Activated CD4-positive, alpha-beta T cell treated with anti-CD3 and anti-CD28 coated beads for 24 hours (primary cell): ENCODE measurements around the gene HTR3B.
"Not testable (repeated sequence)": the region's sequence is repeated elsewhere in the genome, so short reads cannot be mapped to it uniquely, and the experiment has no call there.

Experiments used
- DNase-seq, 2 donors: peaks; one replicate each; pipeline ENCODE4 v3.0.0-alpha.2; 2020; ENCODE audit warnings: low read depth in 2 of 2

The HTR3B gene

DNA sequence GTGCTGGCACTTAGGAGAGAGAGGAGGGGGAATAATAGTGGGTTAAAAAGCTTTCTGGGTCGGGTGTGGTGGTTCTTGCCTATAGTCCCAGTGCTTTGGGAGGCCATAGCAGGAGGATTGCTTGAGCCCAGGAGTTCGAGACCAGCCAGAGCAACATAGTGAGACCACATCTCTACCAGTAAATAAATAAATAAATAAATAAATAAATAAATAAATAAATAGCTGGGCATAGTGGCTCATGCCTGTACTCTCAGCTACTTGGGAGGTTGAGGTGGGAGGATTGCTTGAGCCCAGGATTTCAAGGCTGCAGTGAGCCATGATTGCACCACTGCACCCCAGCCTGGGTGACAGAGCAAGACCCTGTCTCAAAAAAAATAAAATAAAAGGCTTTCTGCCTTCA, 41.6 kb downstream of the HTR3B start:
- not testable (repeated sequence) for DNase-seq

DNA sequence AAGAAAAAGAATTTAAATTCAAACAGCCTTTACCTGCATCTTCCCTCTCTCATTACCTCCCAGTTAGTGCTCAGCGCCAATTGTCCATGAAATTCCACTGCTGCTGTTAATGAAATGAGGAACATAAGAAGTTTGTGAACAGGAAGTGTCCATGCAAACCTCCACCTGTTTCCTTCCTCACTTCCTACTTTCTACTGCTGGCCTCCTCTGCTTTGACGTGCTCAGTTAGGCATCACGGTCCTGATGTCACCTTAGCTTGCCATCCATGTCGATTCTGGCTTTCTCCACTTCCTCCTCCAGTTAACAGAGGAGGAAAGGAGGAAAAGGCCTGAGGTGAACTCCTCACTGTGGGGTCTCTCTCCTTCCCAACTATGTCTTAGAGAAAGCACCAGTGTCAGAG, 43.4 kb downstream of the HTR3B start:
- no peak for DNase-seq

DNA sequence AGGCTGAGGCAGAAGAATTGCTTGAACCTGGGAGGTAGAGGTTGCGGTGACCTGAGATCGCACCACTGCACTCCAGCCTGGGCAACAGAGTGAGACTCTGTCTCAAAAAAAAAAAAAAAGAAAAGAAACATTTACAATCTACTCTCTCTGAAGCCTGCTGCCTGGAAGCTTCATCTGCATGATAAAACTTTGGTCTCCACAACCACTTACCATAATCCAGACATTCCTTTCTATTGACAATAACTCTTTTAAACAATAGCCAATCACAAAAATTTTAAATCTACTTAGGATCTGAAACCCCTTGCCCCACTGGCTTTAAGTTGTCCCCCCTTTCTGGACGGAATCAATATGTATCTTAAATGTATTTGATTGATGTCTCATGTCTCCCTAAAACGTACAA, 45.3 kb downstream of the HTR3B start:
- DNase-seq = no peak

DNA sequence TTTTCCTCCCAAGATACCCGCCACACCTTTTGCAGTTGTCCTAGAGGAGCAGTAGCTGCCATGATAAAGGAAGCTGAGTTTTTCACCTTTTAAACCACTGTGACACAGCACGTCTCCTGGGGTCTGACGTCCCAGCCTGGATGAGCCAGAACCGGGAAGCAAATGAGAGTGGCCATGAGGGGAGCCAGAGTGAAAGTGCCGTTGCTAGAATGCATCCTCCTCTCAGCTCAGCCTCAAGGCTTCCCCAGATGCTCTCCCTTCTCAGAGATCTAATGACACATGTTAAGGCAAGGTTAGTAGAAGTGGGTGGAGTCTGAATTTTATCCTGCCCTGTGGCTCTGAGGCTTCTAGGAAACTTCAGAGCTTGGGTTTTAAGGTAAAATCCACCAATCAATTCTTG, 46.9 kb downstream of the HTR3B start:
- no peak for DNase-seq

DNA sequence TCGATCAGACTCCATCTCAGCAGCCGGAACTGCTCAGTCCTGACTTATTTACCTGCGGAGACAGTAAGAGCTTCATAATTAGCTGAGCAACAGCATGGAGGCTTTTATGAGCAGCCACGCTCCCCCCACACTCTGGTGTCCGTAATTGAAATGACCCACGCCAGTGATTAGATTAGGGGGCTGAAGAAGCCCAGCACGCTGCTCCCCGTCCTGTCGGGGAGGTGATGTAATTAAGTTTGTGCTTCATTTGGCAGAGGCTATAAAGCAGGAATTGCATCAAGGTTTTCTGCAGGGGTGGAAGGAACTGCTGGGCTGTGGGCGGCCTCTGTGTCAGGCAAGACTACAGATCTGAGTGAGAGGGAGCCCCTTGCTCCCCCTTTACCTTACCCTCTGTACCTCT, 47.5 kb downstream of the HTR3B start:
- DNase-seq = no peak

DNA sequence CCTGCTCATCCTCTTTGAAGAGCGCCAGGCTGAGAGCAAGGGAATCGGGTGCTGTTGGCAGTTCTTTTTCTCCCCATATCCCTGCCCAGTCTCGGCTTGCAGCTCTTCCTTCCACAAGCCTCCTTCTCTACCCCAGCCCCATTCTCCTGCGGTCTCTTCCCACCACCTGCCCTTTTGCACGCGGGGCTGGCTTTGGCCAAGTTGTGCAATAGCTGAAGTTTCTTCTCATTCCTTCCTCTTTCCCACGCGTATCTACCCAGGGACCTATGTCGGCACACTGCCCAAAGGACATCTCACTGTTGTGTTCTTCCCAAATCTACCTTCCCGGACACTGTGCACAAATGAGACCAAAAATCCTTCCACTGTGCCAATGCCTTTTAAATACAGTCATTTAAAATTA, 48.0 kb downstream of the HTR3B start:
- no peak for DNase-seq

DNA sequence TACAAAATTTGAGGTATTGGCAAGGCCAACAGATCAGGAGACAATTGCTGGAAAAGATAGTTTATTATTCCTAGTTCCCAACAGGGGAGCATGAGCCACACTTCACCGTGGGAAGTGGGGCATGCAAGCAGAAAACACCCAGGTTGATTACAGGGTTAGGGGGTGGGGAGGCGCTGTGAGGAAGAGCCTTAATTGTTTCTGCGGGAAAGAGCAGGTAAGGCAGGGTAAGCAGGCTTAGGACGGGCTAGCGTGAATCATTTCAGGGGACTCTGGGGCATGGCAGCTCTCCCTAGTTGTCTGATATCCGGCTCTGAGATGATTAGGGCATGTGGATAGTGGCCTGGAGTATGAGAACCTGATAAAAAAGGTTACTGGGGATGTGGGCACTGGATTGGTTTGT, 49.6 kb downstream of the HTR3B start:
- no peak for DNase-seq

DNA sequence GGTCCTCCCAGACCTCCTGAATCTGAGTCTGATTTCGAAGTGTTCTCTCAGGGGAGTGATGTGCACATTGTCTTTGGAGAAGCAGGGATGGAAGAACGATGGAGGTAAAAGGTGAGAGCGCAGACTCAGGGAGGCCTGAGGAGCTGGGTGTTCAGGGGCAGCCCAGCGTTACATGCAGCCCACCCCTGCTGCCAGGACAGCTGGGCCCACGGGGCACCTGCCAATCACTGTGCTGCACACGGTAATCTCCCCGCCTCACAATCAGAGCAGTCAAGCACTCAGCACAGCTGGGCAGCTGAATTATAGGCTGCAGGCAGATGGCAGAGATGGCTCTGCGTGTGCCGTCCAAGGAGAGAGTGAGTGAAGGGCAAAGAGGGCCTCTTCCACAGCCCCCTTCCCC, 52.4 kb downstream of the HTR3B start:
- no peak for DNase-seq

DNA sequence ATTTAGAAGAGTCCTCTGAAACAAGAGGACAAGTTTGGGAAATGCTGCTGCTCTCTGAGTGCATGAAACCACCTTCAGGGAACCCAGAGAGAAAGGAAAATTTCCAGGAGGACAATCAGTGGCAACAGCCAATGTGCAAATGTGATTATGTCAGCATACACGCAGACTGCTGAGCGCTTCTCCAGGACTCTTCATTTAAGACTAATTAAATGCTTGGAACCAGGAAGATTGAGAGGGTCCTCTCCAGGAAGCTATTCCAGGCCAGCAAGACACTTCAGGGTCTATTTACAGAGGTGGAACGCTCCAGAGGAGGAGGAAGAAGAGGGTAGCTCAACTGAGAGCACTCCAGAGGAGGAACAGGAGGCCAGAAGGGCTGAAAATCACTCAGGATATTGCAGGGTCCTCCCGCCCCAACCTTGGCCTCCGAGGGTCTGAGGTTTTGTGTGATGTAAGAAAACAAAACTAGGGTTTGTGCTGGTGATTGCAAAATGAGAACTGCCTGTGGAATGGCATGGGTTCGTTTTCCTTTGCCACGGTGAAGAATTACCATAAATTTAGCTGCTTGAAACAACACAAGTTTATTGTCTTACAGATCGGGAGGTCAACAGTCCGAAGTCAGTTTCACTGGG, 56.2 kb downstream of the HTR3B start:
- DNase-seq = no peak

DNA sequence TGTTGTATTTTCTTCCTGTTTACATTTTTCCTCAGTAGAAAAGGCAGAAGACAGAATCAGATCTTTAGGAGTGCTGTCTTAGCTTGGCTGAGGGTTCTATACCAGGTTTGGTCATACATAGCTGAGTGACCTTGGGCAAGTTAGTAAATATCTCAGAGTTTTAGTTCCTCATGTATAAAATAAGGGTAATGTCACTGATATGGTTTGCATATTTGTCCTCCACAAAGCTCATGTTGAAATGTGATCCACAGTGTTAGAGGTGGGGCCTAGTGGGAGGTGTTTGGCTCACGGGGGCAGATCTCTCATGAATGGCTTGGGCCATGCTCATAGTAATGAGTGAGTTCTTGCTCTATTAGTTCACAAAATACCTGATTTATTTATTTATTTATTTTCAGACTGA, 62.8 kb downstream of the HTR3B start:
- no peak for DNase-seq

DNA sequence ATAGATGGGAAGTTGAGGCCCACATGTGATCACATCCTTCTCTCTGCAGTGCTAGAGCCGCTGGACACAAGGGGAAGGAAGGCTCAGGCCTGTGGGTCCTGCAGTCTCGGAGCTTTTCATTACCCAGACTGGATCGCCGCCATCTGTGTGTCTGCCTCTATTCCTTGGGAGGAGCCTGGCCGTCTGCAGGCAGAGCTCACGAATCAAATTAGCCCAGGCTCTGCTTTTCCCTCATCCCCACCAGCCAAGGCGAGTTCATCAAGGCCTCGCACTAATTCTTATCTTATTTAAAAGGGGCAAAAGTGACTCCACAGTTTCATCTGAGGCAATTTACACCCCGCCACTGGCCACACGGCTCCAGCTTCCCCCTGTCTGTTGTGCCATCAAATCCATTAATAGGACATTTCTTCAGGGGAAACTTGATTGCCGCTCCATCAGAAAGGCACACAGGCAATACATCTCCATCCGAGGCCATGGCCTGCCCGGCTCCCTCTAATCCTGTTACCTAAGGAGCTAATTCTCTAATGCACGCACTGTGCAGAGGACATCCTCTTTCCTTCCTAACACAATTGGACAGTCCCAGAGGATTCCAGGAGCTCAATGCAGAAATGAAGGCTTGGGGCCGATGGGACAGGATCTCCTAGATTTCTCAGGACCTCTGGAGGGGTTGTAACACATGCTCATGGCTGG, 67.1 kb downstream of the HTR3B start:
- no peak for DNase-seq

DNA sequence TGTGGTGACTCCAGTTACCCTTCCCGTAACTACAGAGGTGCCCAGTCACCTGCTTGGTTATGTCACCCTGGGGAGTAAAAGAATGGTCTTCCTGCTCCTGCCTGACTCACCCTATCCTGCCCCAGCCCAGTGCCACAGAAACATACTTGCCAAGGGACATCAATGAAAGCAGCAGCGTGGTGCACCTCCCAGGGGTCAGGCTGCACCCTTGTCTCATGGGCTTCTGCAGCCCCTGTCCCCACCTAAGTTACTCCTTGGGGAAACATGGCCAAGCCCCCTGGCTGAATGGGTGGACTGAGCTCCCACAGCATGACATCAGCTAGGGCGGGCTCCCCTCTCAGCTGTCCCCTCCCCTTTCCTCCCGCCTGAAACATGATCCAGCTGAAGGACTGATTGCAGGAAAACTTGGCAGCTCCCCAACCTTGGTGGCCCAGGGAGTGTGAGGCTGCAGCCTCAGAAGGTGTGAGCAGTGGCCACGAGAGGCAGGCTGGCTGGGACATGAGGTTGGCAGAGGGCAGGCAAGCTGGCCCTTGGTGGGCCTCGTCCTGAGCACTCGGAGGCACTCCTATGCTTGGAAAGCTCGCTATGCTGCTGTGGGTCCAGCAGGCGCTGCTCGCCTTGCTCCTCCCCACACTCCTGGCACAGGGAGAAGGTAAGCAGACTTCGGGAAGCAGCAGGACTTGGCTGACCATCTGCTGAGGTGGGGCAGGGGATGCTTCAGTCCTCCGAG, 70.3 kb downstream of the HTR3B start, which contains the start of gene HTR3A:
TSS of gene HTR3A (plus strand) at position 368 of the 730 bp plus-strand sequence. CDS start at position 586, 218 bp downstream.
- DNase-seq = no peak

DNA sequence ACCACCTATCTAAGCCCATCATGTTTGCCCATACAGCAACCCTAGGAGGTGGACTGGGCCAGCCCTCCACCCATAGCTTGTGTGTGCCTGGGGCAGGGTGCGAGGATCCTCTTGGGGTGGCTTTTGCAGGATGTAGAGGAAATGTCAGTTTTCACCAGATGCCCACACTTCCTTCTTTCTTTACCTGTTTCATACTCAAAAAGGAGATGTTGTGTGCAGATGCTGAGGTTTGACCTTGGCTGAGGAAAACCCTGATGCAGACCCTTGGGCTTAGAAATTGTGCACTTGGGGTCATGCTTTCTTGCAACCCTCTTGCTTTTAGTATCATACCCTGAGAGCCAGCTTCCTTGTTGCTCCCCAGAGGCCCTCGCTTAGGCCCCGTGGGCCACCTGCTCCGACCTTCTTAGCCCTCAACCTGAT, 72.5 kb downstream of the HTR3B start:
- DNase-seq = no peak

DNA sequence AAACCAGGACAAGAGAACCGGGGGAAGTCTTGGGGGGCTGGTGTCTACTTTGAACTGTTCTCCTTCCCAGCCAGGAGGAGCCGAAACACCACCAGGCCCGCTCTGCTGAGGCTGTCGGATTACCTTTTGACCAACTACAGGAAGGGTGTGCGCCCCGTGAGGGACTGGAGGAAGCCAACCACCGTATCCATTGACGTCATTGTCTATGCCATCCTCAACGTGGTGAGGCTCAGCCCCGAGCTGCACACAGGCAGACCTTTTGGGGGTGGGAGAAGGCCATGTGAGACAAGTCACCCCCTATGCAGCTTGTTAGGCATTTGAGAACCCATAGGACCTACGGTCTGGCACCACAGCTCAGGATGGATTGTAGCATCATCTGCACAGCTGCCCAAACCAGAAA, 73.1 kb downstream of the HTR3B start:
- DNase-seq = no peak

DNA sequence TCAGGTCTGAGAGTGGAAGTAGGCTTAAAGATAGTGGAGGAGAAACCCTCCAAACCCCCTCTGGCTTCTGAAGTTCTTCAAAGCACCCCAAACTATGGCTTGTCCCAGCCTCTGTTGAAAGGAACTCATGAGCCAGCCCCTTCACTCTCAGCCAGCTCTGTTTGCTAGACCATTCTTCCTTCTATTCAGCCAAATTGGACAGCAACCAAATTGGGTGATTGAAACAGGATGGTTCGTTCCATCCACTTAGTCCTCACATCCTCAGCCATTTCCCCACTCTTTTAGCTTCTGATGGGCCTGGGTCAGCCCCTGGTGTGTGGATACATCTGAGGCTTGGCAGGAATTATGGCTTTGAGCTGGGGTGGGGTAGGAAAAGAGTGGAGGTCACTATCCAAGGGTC, 74.8 kb downstream of the HTR3B start:
- no peak for DNase-seq

DNA sequence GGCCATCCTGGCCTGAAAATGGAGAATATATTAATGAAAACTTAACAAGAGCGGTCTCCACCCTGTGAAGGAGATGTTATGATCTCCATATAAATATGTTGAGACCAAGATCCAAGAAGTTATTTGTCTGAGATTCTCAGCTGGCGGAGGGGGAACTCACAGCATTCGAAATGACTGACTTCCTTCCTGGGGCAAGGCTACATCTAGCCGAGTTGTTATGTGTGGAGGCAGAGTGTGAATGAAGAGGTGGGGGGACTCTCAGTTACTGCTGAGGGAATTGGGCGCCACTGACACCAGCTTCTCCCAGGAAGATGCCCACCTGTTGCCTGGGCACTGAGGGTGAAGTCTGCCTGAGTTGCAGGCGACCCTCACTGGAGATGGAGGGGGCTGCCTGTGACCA, 76.2 kb downstream of the HTR3B start:
- no peak for DNase-seq

DNA sequence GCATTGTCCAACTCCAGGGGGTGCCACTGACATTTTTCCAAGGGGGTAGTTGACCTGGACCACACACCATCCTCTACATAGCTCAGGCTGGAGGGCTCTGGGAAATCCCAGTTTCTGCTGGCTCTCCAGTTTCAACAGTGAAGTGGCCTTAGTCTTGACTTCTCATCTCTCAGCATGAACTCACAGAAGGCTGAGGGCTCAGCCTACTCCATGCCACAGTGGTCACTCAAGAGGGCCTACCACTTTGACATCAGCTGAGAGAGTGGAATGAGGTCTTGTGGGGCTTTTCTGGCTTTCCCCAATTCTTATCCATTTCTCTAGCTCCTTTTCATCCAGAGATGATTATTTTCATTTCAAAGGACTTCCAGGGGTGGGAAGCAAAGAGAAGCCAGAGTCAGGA, 77.7 kb downstream of the HTR3B start:
- DNase-seq = no peak

DNA sequence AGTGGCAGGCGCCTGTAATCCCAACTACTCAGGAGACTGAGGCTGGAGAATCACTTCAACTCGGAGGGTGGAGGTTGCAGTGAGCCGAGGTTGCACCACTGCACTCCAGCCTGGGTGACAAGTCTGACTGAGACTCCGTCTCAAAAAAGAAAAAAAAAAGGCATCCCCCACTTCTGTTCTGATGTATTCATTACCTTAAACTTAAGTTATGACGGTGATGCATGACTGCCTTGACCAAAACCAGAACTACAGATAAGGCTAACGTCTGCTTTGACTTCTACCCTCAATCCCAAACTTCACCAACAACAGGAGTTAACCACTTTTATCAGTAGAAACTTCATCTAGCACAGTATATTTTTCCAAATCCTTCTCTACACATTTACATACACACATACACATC, 80.2 kb downstream of the HTR3B start:
- DNase-seq = no peak

DNA sequence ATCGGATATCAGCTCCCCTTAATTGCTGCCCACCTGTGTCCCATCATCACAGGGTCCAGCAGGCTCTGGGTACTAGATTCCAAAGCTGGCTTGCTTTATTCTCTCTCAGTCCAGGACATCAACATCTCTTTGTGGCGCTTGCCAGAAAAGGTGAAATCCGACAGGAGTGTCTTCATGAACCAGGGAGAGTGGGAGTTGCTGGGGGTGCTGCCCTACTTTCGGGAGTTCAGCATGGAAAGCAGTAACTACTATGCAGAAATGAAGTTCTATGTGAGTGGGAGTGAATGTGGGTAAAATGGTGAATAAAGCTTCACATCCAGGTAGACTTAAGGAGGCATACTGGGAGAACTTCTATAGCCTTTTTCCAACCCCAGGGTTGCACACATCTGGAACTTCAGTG, 81.3 kb downstream of the HTR3B start:
- DNase-seq = no peak

DNA sequence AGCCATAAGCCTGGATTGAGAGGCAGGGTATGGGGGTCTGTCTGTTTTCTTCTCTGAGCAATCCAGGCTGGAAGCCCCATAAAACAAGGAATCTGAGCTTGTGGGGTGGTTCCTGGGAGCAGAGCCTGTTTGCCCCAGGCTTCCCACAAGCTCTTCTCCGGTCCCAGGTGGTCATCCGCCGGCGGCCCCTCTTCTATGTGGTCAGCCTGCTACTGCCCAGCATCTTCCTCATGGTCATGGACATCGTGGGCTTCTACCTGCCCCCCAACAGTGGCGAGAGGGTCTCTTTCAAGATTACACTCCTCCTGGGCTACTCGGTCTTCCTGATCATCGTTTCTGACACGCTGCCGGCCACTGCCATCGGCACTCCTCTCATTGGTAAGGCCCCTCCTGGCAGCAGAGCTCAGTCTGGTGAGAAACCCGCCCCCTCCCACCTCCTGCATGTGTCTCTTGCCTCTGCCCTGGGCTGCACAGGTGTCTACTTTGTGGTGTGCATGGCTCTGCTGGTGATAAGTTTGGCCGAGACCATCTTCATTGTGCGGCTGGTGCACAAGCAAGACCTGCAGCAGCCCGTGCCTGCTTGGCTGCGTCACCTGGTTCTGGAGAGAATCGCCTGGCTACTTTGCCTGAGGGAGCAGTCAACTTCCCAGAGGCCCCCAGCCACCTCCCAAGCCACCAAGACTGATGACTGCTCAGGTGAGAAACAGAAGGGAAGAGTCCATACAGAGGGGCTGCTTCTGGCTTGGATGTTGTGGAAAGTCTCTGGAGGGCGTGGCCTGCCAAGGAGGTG, 82.0 kb downstream of the HTR3B start:
- DNase-seq = no peak

DNA sequence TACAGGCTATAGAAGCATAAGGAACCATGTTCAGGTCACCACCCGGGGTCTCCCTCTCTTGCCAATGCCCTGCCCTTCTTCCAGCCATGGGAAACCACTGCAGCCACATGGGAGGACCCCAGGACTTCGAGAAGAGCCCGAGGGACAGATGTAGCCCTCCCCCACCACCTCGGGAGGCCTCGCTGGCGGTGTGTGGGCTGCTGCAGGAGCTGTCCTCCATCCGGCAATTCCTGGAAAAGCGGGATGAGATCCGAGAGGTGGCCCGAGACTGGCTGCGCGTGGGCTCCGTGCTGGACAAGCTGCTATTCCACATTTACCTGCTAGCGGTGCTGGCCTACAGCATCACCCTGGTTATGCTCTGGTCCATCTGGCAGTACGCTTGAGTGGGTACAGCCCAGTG, 84.8 kb downstream of the HTR3B start:
- DNase-seq = no peak

DNA sequence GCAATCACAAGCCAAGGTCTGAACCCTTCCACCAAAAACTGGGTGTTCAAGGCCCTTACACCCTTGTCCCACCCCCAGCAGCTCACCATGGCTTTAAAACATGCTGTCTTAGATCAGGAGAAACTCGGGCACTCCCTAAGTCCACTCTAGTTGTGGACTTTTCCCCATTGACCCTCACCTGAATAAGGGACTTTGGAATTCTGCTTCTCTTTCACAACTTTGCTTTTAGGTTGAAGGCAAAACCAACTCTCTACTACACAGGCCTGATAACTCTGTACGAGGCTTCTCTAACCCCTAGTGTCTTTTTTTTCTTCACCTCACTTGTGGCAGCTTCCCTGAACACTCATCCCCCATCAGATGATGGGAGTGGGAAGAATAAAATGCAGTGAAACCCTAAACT, 85.3 kb downstream of the HTR3B start:
- DNase-seq = no peak
